Stimulated activated naive B cell treated with anti-CD40 and anti-IgM and Interleukin-4, amounts not matched to agents 10 μg/mL and 1 μg/mL and 100 μg/mL, for 72 hours (primary cell): Measurements from ENCODE around the gene DHDH.

Experiments
- ATAC-seq, 2 donors: fragments of 150-1000 bp; cut with Tn5 transposase; replicated peaks; 2 replicates each; pipeline ENCODE4 v1.10.0; 2021; ENCODE audit warnings: moderate library complexity in 1 of 2
- DNase-seq: peaks from one replicate; pipeline ENCODE4 v3.0.0; 2021
- H3K27ac Mint-ChIP-seq: one replicate; pipeline ENCODE4 v1.8.0; 2022; ENCODE audit warnings: mild to moderate bottlenecking, mixed read lengths
- H3K27me3 Mint-ChIP-seq, 2 donors: one replicate each; pipeline ENCODE4 v1.8.0; 2022; ENCODE audit warnings: mixed read lengths in 2 of 2
- H3K36me3 Mint-ChIP-seq, 2 donors: one replicate each; pipeline ENCODE4 v1.8.0; 2022; ENCODE audit warnings: mixed read lengths in 2 of 2, mild to moderate bottlenecking in 1 of 2
- H3K4me1 Mint-ChIP-seq, 2 donors: one replicate each; pipeline ENCODE4 v1.8.0; 2022; ENCODE audit warnings: mixed read lengths in 2 of 2, mild to moderate bottlenecking in 1 of 2
- H3K4me3 Mint-ChIP-seq, 2 donors: one replicate each; pipeline ENCODE4 v1.8.0; 2022; ENCODE audit warnings: mild to moderate bottlenecking in 2 of 2, mixed read lengths in 2 of 2, moderate library complexity in 1 of 2
- H3K9me3 Mint-ChIP-seq, 2 donors: one replicate each; pipeline ENCODE4 v1.8.0; 2022; ENCODE audit warnings: mixed read lengths in 2 of 2, mild to moderate bottlenecking in 1 of 2

DHDH gene

DNA sequence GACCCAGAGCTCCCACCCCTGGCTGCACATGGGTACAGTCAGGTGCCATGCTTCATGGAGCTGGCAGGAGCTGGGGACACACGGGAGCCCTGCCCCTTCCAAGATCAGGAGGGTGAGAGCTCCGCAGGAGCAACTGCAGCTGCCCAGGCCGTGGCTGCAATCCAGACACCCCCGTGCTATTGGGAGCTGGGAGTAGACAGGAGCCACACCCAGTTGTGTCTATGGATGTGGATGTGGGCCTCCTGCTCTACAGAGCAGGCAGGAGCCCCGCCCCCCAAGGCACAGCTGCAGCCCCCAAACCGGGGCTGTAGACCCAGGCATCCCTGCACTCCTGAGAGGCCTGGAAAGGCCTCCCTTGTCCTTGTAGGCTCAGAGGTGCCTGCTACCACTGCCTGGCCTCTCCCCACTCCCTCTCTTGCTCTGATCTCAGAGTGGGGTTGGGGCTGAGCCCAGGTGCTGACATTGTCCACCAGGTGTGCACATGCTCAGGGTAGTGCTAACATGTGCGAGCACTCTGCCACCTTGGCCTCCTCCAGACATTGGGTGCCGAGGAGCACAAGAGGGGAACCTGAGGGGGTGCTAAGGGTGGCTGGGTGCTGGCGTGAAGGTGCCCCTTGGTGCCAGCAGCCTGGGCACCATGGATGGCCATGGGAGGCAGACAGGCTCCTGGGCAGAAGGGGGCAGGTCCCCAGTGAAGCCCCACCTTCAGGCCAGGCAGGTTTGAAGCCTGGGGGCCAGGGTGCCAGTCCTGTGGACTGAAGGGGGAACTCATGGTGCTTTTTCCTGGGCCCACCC, 13.2 kb downstream of the DHDH start:
- Mint-ChIP-seq H3K36me3 (peaks cover 3 to 5% of the 10 kb centered on the region in 2 donors), H3K4me3 (no peak overlapping the region), H3K9me3 (peaks cover 2 to 4% of the 10 kb centered on the region in 2 donors), H3K27me3 (no peaks in the 10 kb centered on the region), H3K27ac (no peak overlapping the region), H3K4me1 (no peaks in the 10 kb centered on the region)
- ATAC-seq, result no peak
- DNase-seq, result no peak

DNA sequence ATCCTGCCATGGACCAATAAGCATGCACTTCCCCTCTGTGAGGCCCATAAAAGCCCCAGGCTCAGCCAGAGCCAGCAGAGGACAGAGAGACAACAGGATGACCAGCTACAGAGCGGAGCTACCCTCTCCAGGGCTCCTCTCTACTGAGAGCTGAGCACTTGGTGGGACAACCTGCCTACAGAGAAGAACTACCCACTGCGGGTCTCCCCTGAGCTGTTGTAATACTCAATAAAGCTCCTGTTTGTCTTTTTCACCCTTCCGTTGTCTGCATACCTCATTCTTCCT, 13.7 kb downstream of the DHDH start:
- H3K36me3 Mint-ChIP-seq, result peaks cover 3 to 5% of the 10 kb centered on the region in 2 donors
- H3K27ac Mint-ChIP-seq, result no peak overlapping the region
- no peak for DNase-seq
- no peaks in the 10 kb centered on the region for H3K27me3 Mint-ChIP-seq
- H3K9me3 Mint-ChIP-seq, result peaks cover 2 to 4% of the 10 kb centered on the region in 2 donors
- ATAC-seq, result no peak
- no peaks in the 10 kb centered on the region for H3K4me1 Mint-ChIP-seq
- no peak overlapping the region for H3K4me3 Mint-ChIP-seq

DNA sequence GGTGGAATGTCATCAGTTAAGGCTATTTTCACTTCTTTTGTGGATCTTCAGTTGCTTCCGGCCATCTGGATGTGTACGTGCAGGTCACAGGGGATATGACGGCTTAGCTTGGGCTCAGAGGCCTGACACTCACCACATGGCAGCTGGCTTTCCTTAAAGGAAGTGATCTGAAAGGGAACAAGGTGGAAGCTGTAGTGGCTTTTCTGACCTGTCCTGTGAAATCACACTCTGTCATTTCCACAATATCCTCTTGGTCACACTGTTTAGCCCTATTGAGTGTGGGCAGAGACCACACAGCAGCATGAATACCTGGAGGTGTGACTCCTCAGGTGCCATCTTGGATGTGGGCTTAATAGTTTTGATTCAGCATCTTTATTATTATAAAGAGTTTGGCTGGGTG, 16.7 kb downstream of the DHDH start:
- H3K27me3 Mint-ChIP-seq, result no peaks in the 10 kb centered on the region
- no peak overlapping the region for H3K4me3 Mint-ChIP-seq
- ATAC-seq, result no peak
- peaks cover 3 to 5% of the 10 kb centered on the region in 2 donors for H3K4me1 Mint-ChIP-seq
- peaks cover 4 to 5% of the 10 kb centered on the region in 2 donors for H3K36me3 Mint-ChIP-seq
- H3K27ac Mint-ChIP-seq, result no peak overlapping the region
- peaks cover 2 to 4% of the 10 kb centered on the region in 2 donors for H3K9me3 Mint-ChIP-seq
- no peak for DNase-seq

DNA sequence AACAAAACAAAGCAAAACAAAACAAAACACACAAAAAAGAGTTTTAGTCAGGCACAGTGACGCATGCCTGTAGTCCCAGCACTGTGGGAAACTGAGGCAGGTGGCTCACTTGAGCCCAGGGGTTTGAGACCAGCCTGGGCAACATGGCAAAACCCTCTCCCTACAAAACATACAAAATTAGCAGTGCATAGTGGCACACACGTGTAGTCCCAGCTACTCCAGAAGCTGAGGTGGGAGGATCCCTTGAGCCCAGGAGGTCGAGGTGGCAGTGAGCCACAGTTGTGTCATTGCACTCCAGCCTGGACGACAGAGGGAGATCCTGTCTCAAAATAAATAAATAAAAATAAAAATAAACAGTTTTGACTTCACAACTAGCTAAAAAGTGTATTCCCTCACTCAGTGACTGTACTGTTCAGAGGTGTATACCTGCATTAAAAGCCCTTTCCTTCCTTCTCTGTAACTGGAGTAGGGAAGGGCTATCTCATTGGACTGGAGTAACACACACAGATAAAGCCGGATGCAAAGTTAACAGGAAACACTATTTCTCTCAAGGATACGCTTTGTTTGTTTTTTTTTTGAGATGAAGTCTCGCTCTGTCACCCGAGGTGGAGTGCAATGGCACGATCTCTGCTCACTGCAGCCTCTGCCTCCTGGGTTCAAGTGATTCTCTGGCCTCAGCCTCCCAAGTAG, 17.5 kb downstream of the DHDH start:
- H3K27ac Mint-ChIP-seq, result no peak overlapping the region
- H3K36me3 Mint-ChIP-seq, result peaks cover 7 to 9% of the 10 kb centered on the region in 2 donors
- peaks cover 9 to 13% of the 10 kb centered on the region in 2 donors for H3K4me1 Mint-ChIP-seq
- DNase-seq, result no peak
- H3K4me3 Mint-ChIP-seq, result no peak overlapping the region
- ATAC-seq, result no peak
- peaks cover 2 to 4% of the 10 kb centered on the region in 2 donors for H3K9me3 Mint-ChIP-seq
- no peaks in the 10 kb centered on the region for H3K27me3 Mint-ChIP-seq

DNA sequence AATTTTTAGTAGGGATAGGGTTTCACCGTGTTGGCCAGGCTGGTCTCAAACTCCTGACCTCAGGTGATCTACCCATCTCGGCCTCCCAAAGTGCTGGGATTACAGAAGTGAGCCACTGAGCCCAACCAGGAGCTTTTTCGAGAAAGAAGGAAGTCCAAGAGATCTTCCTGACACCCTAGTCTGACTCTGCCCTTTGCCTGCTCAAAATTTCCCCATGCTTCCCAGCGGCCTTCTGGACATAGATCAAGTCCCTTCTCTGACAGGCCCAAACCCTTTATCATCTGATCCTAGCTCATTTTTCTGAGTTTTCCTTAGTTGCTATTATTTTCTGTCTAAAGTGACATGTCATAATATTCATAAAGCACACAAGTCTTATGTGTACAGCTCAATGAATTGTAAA, 19.6 kb downstream of the DHDH start:
- Mint-ChIP-seq H3K36me3 (peaks cover 16 to 29% of the 10 kb centered on the region in 2 donors), H3K4me3 (no peak overlapping the region), H3K4me1 (peaks cover 17 to 27% of the 10 kb centered on the region in 2 donors), H3K9me3 (no peaks in the 10 kb centered on the region), H3K27me3 (no peaks in the 10 kb centered on the region), H3K27ac (no peak overlapping the region)
- ATAC-seq, result no peak
- no peak for DNase-seq

DNA sequence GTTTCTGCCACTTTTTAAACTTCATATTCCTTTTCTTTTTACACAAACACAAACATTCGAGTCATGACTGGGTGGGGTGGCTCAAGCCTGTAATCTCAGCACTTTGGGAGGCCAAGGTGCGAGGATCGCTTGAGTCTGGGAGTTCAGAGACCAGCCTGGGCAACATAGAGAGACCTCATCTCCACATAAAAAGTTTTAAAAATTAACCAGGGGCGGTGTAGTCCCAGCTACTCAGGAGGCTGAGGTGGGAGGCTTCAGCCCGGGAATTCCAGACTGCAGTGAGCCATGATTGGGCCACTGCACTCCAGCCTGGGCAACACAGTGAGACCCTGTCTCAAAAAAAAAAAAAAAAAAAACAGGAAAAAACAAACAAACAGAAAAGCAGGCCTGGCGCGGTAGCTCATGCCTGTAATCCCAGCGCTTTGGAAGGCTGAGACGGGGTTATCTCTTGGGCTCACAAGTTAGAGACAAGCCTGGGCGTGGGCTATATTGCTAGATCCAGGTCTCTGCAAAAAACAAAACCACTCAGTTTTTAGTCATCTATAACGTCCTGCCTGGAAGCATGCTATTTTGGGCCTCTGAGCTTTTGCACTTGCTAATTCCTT, 20.6 kb downstream of the DHDH start:
- ATAC-seq (no peak), DNase-seq (no peak)
- peaks cover 19 to 35% of the 10 kb centered on the region in 2 donors for H3K4me1 Mint-ChIP-seq
- H3K27me3 Mint-ChIP-seq, result no peaks in the 10 kb centered on the region
- peak overlapping the region; percentile 87 for H3K27ac Mint-ChIP-seq
- peaks cover 21 to 36% of the 10 kb centered on the region in 2 donors for H3K36me3 Mint-ChIP-seq
- H3K4me3 Mint-ChIP-seq, result peak overlapping the region; percentile 87 to 92
- H3K9me3 Mint-ChIP-seq, result no peaks in the 10 kb centered on the region

DNA sequence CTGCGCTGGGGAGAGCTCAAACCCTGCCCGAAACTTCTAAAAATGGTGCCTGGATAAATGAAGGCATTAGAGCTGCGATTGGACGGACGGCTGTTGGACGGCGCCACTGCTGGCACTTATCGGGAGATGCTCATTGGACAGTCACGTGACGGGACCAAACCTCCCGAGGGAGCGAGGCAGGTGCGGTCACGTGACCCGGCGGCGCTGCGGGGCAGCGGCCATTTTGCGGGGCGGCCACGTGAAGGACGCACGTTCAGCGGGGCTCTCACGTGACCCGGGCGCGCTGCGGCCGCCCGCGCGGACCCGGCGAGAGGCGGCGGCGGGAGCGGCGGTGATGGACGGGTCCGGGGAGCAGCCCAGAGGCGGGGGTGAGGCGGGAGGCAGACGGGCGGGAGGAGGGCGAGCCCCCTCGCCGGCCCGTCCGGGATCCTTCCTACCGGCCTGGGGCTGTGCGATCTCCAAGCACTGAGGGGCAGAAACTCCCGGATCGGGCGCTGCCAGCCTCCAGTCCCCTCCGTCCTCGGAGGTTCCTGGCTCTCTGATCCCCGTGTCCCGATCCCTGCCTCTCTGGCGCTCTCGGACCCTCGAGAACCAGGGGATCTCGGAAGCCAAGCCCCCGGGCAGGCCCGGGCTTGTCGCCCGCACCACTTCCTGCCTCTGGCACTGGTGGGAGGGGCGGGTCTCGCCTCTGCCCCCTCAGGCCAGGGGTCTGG, 21.3 kb downstream of the DHDH start, which contains the start of gene BAX:
Gene BAX, plus strand, starts transcription at position 281 of the 713 bp plus-strand sequence. Its CDS starts 54 bp downstream, at position 335.
- peak; percentile 96 for DNase-seq
- ATAC-seq, result peak; percentile 92 to 94
- H3K4me3 Mint-ChIP-seq, result peak within 1 kb of the TSS; percentile 92 to 94
- H3K4me1 Mint-ChIP-seq, result peaks cover 19 to 37% of the 10 kb centered on the region in 2 donors
- peak within 1 kb of the TSS; percentile 97 for H3K27ac Mint-ChIP-seq
- peaks cover 21 to 38% of the 10 kb centered on the region in 2 donors for H3K36me3 Mint-ChIP-seq
- no peaks in the 10 kb centered on the region for H3K27me3 Mint-ChIP-seq
- H3K9me3 Mint-ChIP-seq, result no peaks in the 10 kb centered on the region

DNA sequence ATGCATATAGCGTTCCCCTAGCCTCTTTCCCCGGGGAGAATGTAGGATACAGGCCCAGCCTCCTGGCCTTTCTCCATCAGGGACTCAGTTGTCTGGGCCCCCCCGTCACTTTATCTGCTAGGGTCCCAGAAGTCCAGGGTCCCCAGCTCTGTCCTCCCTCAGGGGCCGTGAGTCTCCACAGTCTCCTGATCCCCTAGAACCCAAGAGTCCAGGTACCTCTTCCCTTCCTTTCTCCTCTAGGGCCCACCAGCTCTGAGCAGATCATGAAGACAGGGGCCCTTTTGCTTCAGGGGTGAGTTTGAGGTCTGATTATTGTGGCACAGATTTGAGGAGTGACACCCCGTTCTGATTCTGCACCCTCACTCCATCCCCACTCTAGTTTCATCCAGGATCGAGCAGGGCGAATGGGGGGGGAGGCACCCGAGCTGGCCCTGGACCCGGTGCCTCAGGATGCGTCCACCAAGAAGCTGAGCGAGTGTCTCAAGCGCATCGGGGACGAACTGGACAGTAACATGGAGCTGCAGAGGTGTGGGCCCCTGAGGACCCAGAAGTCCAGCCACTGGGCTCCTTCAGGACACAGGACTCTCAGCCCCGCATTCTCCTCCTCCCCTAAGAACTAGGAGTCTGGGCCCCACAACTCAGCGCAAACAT, 21.9 kb downstream of the DHDH start:
- Mint-ChIP-seq H3K4me3 (peak overlapping the region; percentile 92 to 94), H3K27ac (peak overlapping the region; percentile 97), H3K9me3 (no peaks in the 10 kb centered on the region), H3K4me1 (peaks cover 19 to 37% of the 10 kb centered on the region in 2 donors), H3K36me3 (peaks cover 21 to 39% of the 10 kb centered on the region in 2 donors), H3K27me3 (no peaks in the 10 kb centered on the region)
- no peak for DNase-seq
- no peak for ATAC-seq

DNA sequence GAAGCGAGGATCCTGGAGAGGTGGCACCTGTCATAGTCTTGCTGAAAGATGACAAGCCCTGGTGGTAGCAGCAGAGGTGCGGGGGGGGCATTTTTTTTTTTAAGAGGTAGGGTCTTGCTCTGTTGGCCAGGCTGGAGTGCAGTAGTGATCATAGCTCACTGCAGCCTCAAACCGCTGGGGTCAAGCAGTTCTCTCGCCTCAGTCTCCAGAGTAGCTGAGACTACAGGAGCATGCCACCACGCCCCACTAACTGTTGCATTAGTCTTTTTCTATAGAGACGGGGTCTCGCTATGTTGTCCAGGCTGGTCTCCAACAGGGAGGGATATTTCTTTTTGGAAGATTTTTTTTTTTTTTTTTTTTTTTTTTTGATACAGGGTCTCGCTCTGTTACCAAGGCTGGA, 24.5 kb downstream of the DHDH start:
- peaks cover 33 to 58% of the 10 kb centered on the region in 2 donors for H3K36me3 Mint-ChIP-seq
- H3K9me3 Mint-ChIP-seq, result peaks cover 0 to 2% of the 10 kb centered on the region in 2 donors
- H3K27ac Mint-ChIP-seq, result no peak overlapping the region
- DNase-seq (no peak), ATAC-seq (no peak)
- H3K4me1 Mint-ChIP-seq, result peaks cover 37 to 60% of the 10 kb centered on the region in 2 donors
- no peaks in the 10 kb centered on the region for H3K27me3 Mint-ChIP-seq
- no peak overlapping the region for H3K4me3 Mint-ChIP-seq

DNA sequence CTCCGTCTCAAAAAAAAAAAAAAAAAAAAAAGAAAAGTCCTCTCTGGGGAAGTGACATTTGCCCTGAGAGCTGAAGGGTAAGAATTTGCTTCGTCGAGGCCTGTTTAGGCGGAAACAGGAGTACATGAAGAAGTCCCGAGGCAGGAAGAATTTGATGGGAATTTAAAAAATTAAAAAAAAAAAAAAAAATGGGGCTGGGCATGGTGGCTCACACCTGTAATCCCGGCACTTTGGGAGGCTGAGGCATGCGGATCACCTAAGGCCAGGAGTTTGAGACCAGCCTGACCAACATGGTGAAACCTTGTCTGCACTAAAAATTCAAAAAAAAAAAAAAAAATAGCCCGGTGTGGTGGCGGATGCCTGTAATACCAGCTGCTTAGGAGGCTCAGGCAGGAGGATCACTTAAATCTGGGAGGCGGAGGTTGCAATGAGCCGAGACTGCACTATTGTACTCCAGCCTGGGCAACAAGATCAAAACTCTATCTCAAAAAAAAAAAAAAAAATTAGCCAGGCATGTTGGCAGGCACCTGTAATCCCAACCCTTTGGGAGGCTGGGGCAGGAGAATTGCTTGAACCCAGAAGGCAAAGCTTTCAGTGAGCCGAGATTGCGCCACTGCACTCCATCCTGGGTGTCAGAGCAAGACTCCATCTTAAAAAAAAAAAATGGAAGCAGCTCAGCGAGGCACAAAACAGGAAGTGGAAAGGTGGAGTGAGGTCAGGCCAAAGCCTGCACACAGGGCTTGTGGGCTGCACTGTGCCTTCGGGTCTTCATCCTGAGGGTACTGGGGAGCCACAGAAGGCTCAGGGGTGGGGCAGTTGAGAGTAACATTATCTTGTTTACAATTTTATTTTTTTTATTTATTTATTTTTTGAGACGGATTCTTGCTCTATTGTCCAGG, 26.1 kb downstream of the DHDH start:
- peaks cover 48 to 72% of the 10 kb centered on the region in 2 donors for H3K4me1 Mint-ChIP-seq
- H3K36me3 Mint-ChIP-seq, result peaks cover 33 to 58% of the 10 kb centered on the region in 2 donors
- no peaks in the 10 kb centered on the region for H3K27me3 Mint-ChIP-seq
- H3K27ac Mint-ChIP-seq, result peak overlapping the region; percentile 82
- no peak overlapping the region for H3K4me3 Mint-ChIP-seq
- H3K9me3 Mint-ChIP-seq, result peaks cover 0 to 2% of the 10 kb centered on the region in 2 donors
- ATAC-seq (no peak), DNase-seq (no peak)

DNA sequence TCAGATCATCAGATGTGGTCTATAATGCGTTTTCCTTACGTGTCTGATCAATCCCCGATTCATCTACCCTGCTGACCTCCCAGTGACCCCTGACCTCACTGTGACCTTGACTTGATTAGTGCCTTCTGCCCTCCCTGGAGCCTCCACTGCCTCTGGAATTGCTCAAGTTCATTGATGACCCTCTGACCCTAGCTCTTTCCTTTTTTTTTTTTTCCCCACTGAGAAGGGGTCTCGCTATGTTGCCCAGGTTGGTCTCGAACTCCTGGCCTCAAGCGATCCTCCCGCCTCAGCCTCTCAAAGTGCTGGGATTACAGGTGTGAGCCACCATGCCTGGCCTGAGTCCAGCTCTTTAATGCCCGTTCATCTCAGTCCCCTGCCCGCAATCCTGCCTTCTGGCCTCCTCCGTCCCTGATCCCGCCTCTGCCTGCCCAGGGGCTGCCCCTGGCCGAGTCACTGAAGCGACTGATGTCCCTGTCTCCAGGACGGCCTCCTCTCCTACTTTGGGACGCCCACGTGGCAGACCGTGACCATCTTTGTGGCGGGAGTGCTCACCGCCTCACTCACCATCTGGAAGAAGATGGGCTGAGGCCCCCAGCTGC, 27.7 kb downstream of the DHDH start:
- peaks cover 40 to 61% of the 10 kb centered on the region in 2 donors for H3K36me3 Mint-ChIP-seq
- no peaks in the 10 kb centered on the region for H3K27me3 Mint-ChIP-seq

DNA sequence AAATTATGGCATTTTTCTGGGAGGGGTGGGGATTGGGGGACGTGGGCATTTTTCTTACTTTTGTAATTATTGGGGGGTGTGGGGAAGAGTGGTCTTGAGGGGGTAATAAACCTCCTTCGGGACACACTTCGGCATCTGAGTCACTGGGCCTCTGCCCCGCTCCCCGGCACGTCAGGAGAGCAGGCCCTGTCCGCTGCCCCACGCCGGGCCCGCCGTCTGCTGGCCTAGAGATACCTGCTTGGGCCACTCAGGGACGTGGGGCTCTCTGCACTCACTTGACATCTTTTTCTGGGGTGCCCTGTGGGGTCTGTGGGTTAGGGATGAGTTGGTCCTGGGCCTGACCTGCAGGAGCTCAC, 28.2 kb downstream of the DHDH start:
- ATAC-seq (no peak), DNase-seq (no peak)
- H3K4me1 Mint-ChIP-seq, result peaks cover 45 to 77% of the 10 kb centered on the region in 2 donors
- peak overlapping the region; percentile 99 for H3K4me3 Mint-ChIP-seq
- H3K36me3 Mint-ChIP-seq, result peaks cover 42 to 62% of the 10 kb centered on the region in 2 donors
- peaks cover 0 to 5% of the 10 kb centered on the region in 2 donors for H3K9me3 Mint-ChIP-seq
- peak overlapping the region; percentile 99 for H3K27ac Mint-ChIP-seq
- H3K27me3 Mint-ChIP-seq, result no peaks in the 10 kb centered on the region

More for the DNA sequence above, 27.7 kb downstream of the DHDH start:
- H3K27ac Mint-ChIP-seq, result peak overlapping the region; percentile 78
- peaks cover 0 to 2% of the 10 kb centered on the region in 2 donors for H3K9me3 Mint-ChIP-seq
- DNase-seq (no peak), ATAC-seq (no peak)
- peaks cover 44 to 75% of the 10 kb centered on the region in 2 donors for H3K4me1 Mint-ChIP-seq
- H3K4me3 Mint-ChIP-seq, result peak overlapping the region in 1 of 2 donors; percentile 24
